Measurements from ENCODE around the gene RIC1. TPM values are rescaled to one million over a fixed set of nuclear protein-coding genes. Genes with fewer than 3 reads are reported as not detected.

The RIC1 gene
- total and polyA plus RNA-seq, 2 of the 4 experiments (the other 2 are of a cell fraction) = 28.8 to 76.9 TPM

GRCh38 chr9:5799314-5799713, 170.4 kb downstream of the RIC1 start:
- Histone ChIP-seq H4K8ac (ENCODE audit: low read depth in 2 of 2, low read length in 2 of 2) (no peak overlapping the region), H4K91ac (ENCODE audit: insufficient read depth, low read depth, low read length) (no peak overlapping the region), H3K4ac (ENCODE audit: low read depth, low read length) (no peak overlapping the region), H3K23ac (ENCODE audit: low read depth, low read length) (0 out of 2 replicates have a peak overlapping the region, but pooled peaks have one; percentile 36), H3K9ac (ENCODE audit: low read depth, low read length) (no peak overlapping the region), H2BK15ac (ENCODE audit: low read depth, low read length) (no peak overlapping the region), H3K4me3 (ENCODE audit: insufficient read depth, low read depth, low read length) (0 out of 2 replicates have a peak overlapping the region, but pooled peaks have one; percentile 19), H2AK9ac (replicated peaks; ENCODE audit: low read depth, low read length, poor library complexity) (no peak overlapping the region), H3K9me1 (ENCODE audit: insufficient read depth, low read length) (no peaks in the 10 kb centered on the region), H3K4me1 (ENCODE audit: control insufficient read depth, insufficient read depth, low read length) (no peaks in the 10 kb centered on the region), H3K36me3 (ENCODE audit: control insufficient read depth, insufficient read depth, low read length) (no peaks in the 10 kb centered on the region; the same call in 1 of the 2 replicates), H2AFZ (replicated peaks; ENCODE audit: low read length, poor library complexity) (no peak overlapping the region), H3K4me2 (ENCODE audit: low read depth, low read length) (peak overlapping the region; percentile 58; the same call in 1 of the 2 replicates), H3K9me3 (ENCODE audit: control insufficient read depth, insufficient read depth, low read length) (no peaks in the 10 kb centered on the region), H3K18ac (ENCODE audit: low read depth, low read length) (no peak overlapping the region), H4K20me1 (ENCODE audit: insufficient read depth, low read length) (no peaks in the 10 kb centered on the region), H4K5ac (ENCODE audit: low read depth, low read length) (no peak overlapping the region), H2BK5ac (ENCODE audit: low read depth, low read length, poor library complexity, severe bottlenecking) (no peak overlapping the region), H3K56ac (ENCODE audit: extremely low read depth, insufficient read depth, low read length) (no peak overlapping the region), H3K14ac (replicated peaks; ENCODE audit: low read depth, low read length) (no peak overlapping the region), H3K27me3 (ENCODE audit: control insufficient read depth, insufficient read depth, low read length) (no peaks in the 10 kb centered on the region), H2AK5ac (ENCODE audit: low read depth, low read length) (no peak overlapping the region), H3K27ac (ENCODE audit: insufficient read depth, low read length) (no peak overlapping the region), H2BK120ac (ENCODE audit: low read depth, low read length) (no peak overlapping the region), H2BK20ac (ENCODE audit: low read depth, low read length) (no peak overlapping the region), H3K79me1 (ENCODE audit: low read depth in 1 of 2, low read length in 2 of 2) (no peaks in the 10 kb centered on the region)
- TF ChIP-seq MXI1 (IDR thresholded peaks at IDR 0.05; ENCODE audit: borderline replicate concordance, low read depth, low read length) (no peak), CTCF (conservative IDR thresholded peaks at IDR 0.05; ENCODE audit: low read depth, low read length) (peak; percentile 78), RCOR1 (IDR thresholded peaks at IDR 0.05; ENCODE audit: insufficient replicate concordance, low read length) (no peak), ELK1 (IDR thresholded peaks at IDR 0.05; ENCODE audit: borderline replicate concordance, low read depth, low read length) (no peak), SMC3 (IDR thresholded peaks at IDR 0.05; ENCODE audit: low read depth, low read length) (peak; percentile 49), BHLHE40 (IDR thresholded peaks at IDR 0.05; ENCODE audit: low read depth, low read length) (no peak), CHD1 (IDR thresholded peaks at IDR 0.05; ENCODE audit: low read depth, low read length) (no peak), CEBPB (IDR thresholded peaks at IDR 0.05; ENCODE audit: low read depth, low read length) (no peak), RAD21 (IDR thresholded peaks at IDR 0.05; ENCODE audit: low read length) (peak; percentile 72), FOS (IDR thresholded peaks at IDR 0.05; ENCODE audit: low read depth, low read length) (no peak), MAFK (IDR thresholded peaks at IDR 0.05; ENCODE audit: low read depth, low read length) (no peak), MAZ (IDR thresholded peaks at IDR 0.05; ENCODE audit: borderline replicate concordance, low read depth, low read length) (no peak)
- ATAC-seq (ENCODE audit: low read depth) (peak; percentile 75), DNase-seq (peak; percentile 59)
- dilution Hi-C loops (cut with HindIII; ENCODE audit: low sequenced_read_pairs, unreplicated experiment) (no loop called here), intact Hi-C loops (cut with micrococcal nuclease) (loop anchor here (1.0 to 10.0 kb wide), 3 partner anchors 207 to 505 kb away; no protein-coding TSS in a partner anchor), in situ Hi-C loops (cut with MboI; ENCODE audit: low sequenced_read_pairs) (no loop called here)
- ChIA-PET CTCF (interaction anchor here (0.6 to 1.5 kb wide), 15 partner anchors 9 to 255 kb away, joined by 3 to 6 read pairs (median 3); partner anchors contain the start of gene ERMP1), POLR2A (ENCODE audit: unreplicated experiment) (no interaction called here)
- BruUV-seq (replicated peaks) = no TSS peak
- WGBS, 2 experiments (ENCODE audit: extremely low coverage in 2 of 2, insufficient read length in 1 of 2) = 29% methylated on average over 2 of the region's 5 CpGs; no CpG with 5 or more reads in 1 of the 2 experiments
